ENCODE measurements around the gene PRND. TPM values are rescaled to one million over a fixed set of nuclear protein-coding genes. Genes with fewer than 3 reads are reported as not detected.
"Not testable (repeated sequence)": the region's sequence is repeated elsewhere in the genome, so short reads cannot be mapped to it uniquely, and the experiment has no call there.

The PRND gene
- total and polyA plus RNA-seq, 2 donors (not counting 3 experiments of a cell fraction or from before 2014, with no cell fraction given), result 0.18 TPM; not detected in 1

GRCh38 chr20:4722993-4723392, 1.3 kb downstream of the PRND start:
- intact Hi-C loops (cut with micrococcal nuclease), result no loop called here

GRCh38 chr20:4723553-4723952, 1.8 kb downstream of the PRND start:
- intact Hi-C loops (cut with micrococcal nuclease); DNase-seq (ENCODE audit: low read depth, low spot score); POLR2A ChIA-PET; H3K9ac ChIP-seq (replicated peaks; ENCODE audit: extremely low read depth, insufficient read depth, low read length); FAIRE-seq; H3K36me3 ChIP-seq (ENCODE audit: control insufficient read depth in 2 of 2, extremely low read depth in 1 of 2, insufficient read depth in 2 of 2, low read length in 2 of 2); H3K4me2 ChIP-seq (ENCODE audit: insufficient read depth, low read length); H3K4me1 ChIP-seq (ENCODE audit: control insufficient read depth, extremely low read depth, insufficient read depth, low read length); H2AFZ ChIP-seq (ENCODE audit: low read depth, low read length); dilution Hi-C loops (cut with MboI; ENCODE audit: extremely low pct_ligation_motif_present, low sequenced_read_pairs); H3K27ac ChIP-seq (ENCODE audit: insufficient read depth, low read depth, low read length); H4K20me1 ChIP-seq (replicated peaks; ENCODE audit: control insufficient read depth, extremely low read depth, insufficient read depth, low read length); H3K79me2 ChIP-seq (ENCODE audit: control insufficient read depth, insufficient read depth, low read length); H3K9me3 ChIP-seq (replicated peaks; ENCODE audit: control insufficient read depth, insufficient read depth, low read length); H3K9me1 ChIP-seq (replicated peaks; ENCODE audit: control insufficient read depth, extremely low read depth, insufficient read depth, low read length); H3K27me3 ChIP-seq (ENCODE audit: control insufficient read depth in 2 of 2, insufficient read depth in 2 of 2, low read length in 2 of 2); BruUV-seq (replicated peaks); H3K4me3 ChIP-seq (replicated peaks in 1 of 3; ENCODE audit: insufficient read depth in 1 of 3, low read depth in 1 of 3, low read length in 3 of 3): not testable (repeated sequence)
- CTCF ChIA-PET, result interaction anchor here (0.7 to 12.7 kb wide), 3 partner anchors 11 to 110 kb away, joined by 3 to 272 read pairs (median 4); no protein-coding TSS in a partner anchor

More at GRCh38 chr20:4722993-4723392, 1.3 kb downstream of the PRND start:
- TF ChIP-seq MYC (IDR thresholded peaks at IDR 0.05; ENCODE audit: low read depth, low read length) (no peak), POLR2AphosphoS5 (IDR thresholded peaks at IDR 0.05; ENCODE audit: insufficient read depth, low read depth, low read length) (no peak), POLR2A (IDR thresholded peaks at IDR 0.05; ENCODE audit: low read depth, low read length) (no peak), CTCF (IDR thresholded peaks at IDR 0.05; ENCODE audit: extremely low read depth in 1 of 2, insufficient read depth in 1 of 2, low read depth in 1 of 2, low read length in 2 of 2) (no peak), JUN (IDR thresholded peaks at IDR 0.05; ENCODE audit: borderline replicate concordance, insufficient read depth, insufficient read length, low read depth) (no peak), FOS (IDR thresholded peaks at IDR 0.05; ENCODE audit: borderline replicate concordance, insufficient read depth, low read length) (no peak), GATA2 (IDR thresholded peaks at IDR 0.05; ENCODE audit: insufficient read depth, insufficient read length, low read depth, low read length) (no peak)
- no peaks in the 10 kb centered on the region for H4K20me1 ChIP-seq (replicated peaks; ENCODE audit: control insufficient read depth, extremely low read depth, insufficient read depth, low read length)
- DNase-seq (ENCODE audit: low read depth, low spot score) (no peak), FAIRE-seq (no peak)
- BruUV-seq (replicated peaks), result no TSS peak
- H3K27ac ChIP-seq (ENCODE audit: insufficient read depth, low read depth, low read length), result no peak overlapping the region
- no peaks in the 10 kb centered on the region for H3K9me1 ChIP-seq (replicated peaks; ENCODE audit: control insufficient read depth, extremely low read depth, insufficient read depth, low read length)
- dilution Hi-C loops (cut with MboI; ENCODE audit: extremely low pct_ligation_motif_present, low sequenced_read_pairs), result no loop called here
- no peak overlapping the region for H3K4me2 ChIP-seq (ENCODE audit: insufficient read depth, low read length)
- peaks cover 8% of the 10 kb centered on the region for H3K4me1 ChIP-seq (ENCODE audit: control insufficient read depth, extremely low read depth, insufficient read depth, low read length)
- H2AFZ ChIP-seq (ENCODE audit: low read depth, low read length), result no peak overlapping the region
- no peaks in the 10 kb centered on the region for H3K79me2 ChIP-seq (ENCODE audit: control insufficient read depth, insufficient read depth, low read length)
- ChIA-PET POLR2A (no interaction called here), CTCF (interaction anchor here (0.9 to 12.7 kb wide), 6 partner anchors 10 to 469 kb away, joined by 3 to 272 read pairs (median 8); no protein-coding TSS in a partner anchor)
- H3K4me3 ChIP-seq (replicated peaks in 1 of 3; ENCODE audit: insufficient read depth in 1 of 3, low read depth in 1 of 3, low read length in 3 of 3), result no peak overlapping the region
- H3K9ac ChIP-seq (replicated peaks; ENCODE audit: extremely low read depth, insufficient read depth, low read length), result no peak overlapping the region
- no peaks in the 10 kb centered on the region for H3K36me3 ChIP-seq (ENCODE audit: control insufficient read depth in 2 of 2, extremely low read depth in 1 of 2, insufficient read depth in 2 of 2, low read length in 2 of 2)
- peaks cover 3 to 5% of the 10 kb centered on the region in 2 experiments for H3K27me3 ChIP-seq (ENCODE audit: control insufficient read depth in 2 of 2, insufficient read depth in 2 of 2, low read length in 2 of 2)
- no peaks in the 10 kb centered on the region for H3K9me3 ChIP-seq (replicated peaks; ENCODE audit: control insufficient read depth, insufficient read depth, low read length)

All from endothelial cell of umbilical vein (primary cell).